ENCODE measurements around the gene CYB561D1. TPM values are rescaled to one million over a fixed set of nuclear protein-coding genes. Genes with fewer than 3 reads are reported as not detected.
A peak's percentile ranks its signal among the peaks of the same experiment; 100 is the strongest.

Gene CYB561D1
- total RNA-seq, 1 donor from 2014 or later: 10.5 TPM

GRCh38 chr1:109481646-109482045, 12.2 kb upstream of the CYB561D1 start:
- no peak for DNase-seq (ENCODE audit: low spot score)

- DNase-seq (ENCODE audit: low spot score): no peak
Observed at GRCh38 chr1:109482242-109482641, 11.7 kb upstream of the CYB561D1 start.

- DNase-seq (ENCODE audit: low spot score): no peak
Observed at GRCh38 chr1:109482791-109483671, 10.9 kb upstream of the CYB561D1 start.

GRCh38 chr1:109483672-109484518, 10.0 kb upstream of the CYB561D1 start, which contains the start of gene ATXN7L2:
Gene ATXN7L2, plus strand, starts transcription at chr1:109483905. Its CDS starts 49 bp downstream, at chr1:109483954.
- DNase-seq (ENCODE audit: low spot score): peak; percentile 94

GRCh38 chr1:109484519-109484975, 9.3 kb upstream of the CYB561D1 start:
- DNase-seq (ENCODE audit: low spot score): no peak

GRCh38 chr1:109485001-109485400, 8.9 kb upstream of the CYB561D1 start:
- no peak for DNase-seq (ENCODE audit: low spot score)

GRCh38 chr1:109487261-109487660, 6.6 kb upstream of the CYB561D1 start:
- no peak for DNase-seq (ENCODE audit: low spot score)

- no peak for DNase-seq (ENCODE audit: low spot score)
Observed at GRCh38 chr1:109488201-109488600, 5.7 kb upstream of the CYB561D1 start.

- no peak for DNase-seq (ENCODE audit: low spot score)
Observed at GRCh38 chr1:109488696-109489095, 5.2 kb upstream of the CYB561D1 start.

- DNase-seq (ENCODE audit: low spot score): peak; percentile 77
Observed at GRCh38 chr1:109490029-109490933, 3.6 kb upstream of the CYB561D1 start.

GRCh38 chr1:109490934-109491302, 3.0 kb upstream of the CYB561D1 start:
- DNase-seq (ENCODE audit: low spot score): no peak

GRCh38 chr1:109491372-109491771, 2.5 kb upstream of the CYB561D1 start:
- DNase-seq (ENCODE audit: low spot score): no peak

- no peak for DNase-seq (ENCODE audit: low spot score)
Observed at GRCh38 chr1:109492779-109493178, 1.1 kb upstream of the CYB561D1 start.

- DNase-seq (ENCODE audit: low spot score): no peak
Observed at GRCh38 chr1:109493227-109493626, 667 bp upstream of the CYB561D1 start.

GRCh38 chr1:109495738-109496137, 1.8 kb downstream of the CYB561D1 start:
- no peak for DNase-seq (ENCODE audit: low spot score)

GRCh38 chr1:109497449-109498160, 3.7 kb downstream of the CYB561D1 start:
- no peak for DNase-seq (ENCODE audit: low spot score)

- DNase-seq (ENCODE audit: low spot score): no peak
Observed at GRCh38 chr1:109498161-109498801, 4.4 kb downstream of the CYB561D1 start.

GRCh38 chr1:109499081-109499480, 5.2 kb downstream of the CYB561D1 start:
- no peak for DNase-seq (ENCODE audit: low spot score)

- no peak for DNase-seq (ENCODE audit: low spot score)
Observed at GRCh38 chr1:109499661-109500536, 6.0 kb downstream of the CYB561D1 start.

Data from ureter (tissue), 1 donor.